Testis (tissue), 2 donors: ENCODE data around the gene PRSS27.
"Not testable (repeated sequence)": the region's sequence is repeated elsewhere in the genome, so short reads cannot be mapped to it uniquely, and the experiment has no call there.

Source experiments
- CTCF ChIP-seq, 3 experiments: fragments of 450-650 bp in 2 of 3; fragments of 200-600 bp in 1 of 3; sonication (generic) in 1 of 3; IDR thresholded peaks; one replicate each; pipeline ENCODE4 v1.5.1; 2016 to 2019; ENCODE audit warnings: antibody characterized with exemption in 3 of 3, mild to moderate bottlenecking in 2 of 3, moderate library complexity in 1 of 3
- POLR2A ChIP-seq: fragments of 450-650 bp; IDR thresholded peaks from one replicate; pipeline ENCODE4 v1.6.1; 2017; ENCODE audit warnings: antibody characterized with exemption, mild to moderate bottlenecking, moderate library complexity

GRCh38 chr16:2721634-2722173 lies 1.7 kb upstream of the PRSS27 start:
- not testable (repeated sequence) for TF ChIP-seq POLR2A; CTCF (IDR thresholded peaks at IDR 0.05)
